ENCODE results near the gene PTPRM.

- no peak for TF ChIP-seq ATF6 (CRISPR knock-in tag; IDR thresholded peaks at IDR 0.05)
- no peak for TF ChIP-seq CTCF (IDR thresholded peaks at IDR 0.05)
- TF ChIP-seq ZNF138 (CRISPR knock-in tag; conservative IDR thresholded peaks at IDR 0.05): no peak
- TF ChIP-seq ZNF263 (CRISPR knock-in tag; IDR thresholded peaks at IDR 0.05; ENCODE audit: low read depth): no peak
- no peak for TF ChIP-seq CREB1 (CRISPR knock-in tag; IDR thresholded peaks at IDR 0.05)
- no peak for TF ChIP-seq NR2C2 (CRISPR knock-in tag; IDR thresholded peaks at IDR 0.05)
- no peak for TF ChIP-seq JUN (CRISPR knock-in tag; IDR thresholded peaks at IDR 0.05)
- no peak for TF ChIP-seq ATF3 (CRISPR knock-in tag; conservative IDR thresholded peaks at IDR 0.05)
- TF ChIP-seq ZSCAN18 (CRISPR knock-in tag; IDR thresholded peaks at IDR 0.05): no peak
- TF ChIP-seq FOXP1 (CRISPR knock-in tag; IDR thresholded peaks at IDR 0.05; ENCODE audit: borderline replicate concordance): no peak
- no peak for TF ChIP-seq ZNF232 (CRISPR knock-in tag; IDR thresholded peaks at IDR 0.05)
Measured at GRCh38 chr18:7561909-7562460, 5.1 kb upstream of the PTPRM start.
